GM21786 (cell line): ENCODE results near the gene NHERF2.

Source experiments
- ATAC-seq: cut with Tn5 transposase; IDR thresholded peaks from one replicate; pipeline ENCODE4 v1.9.1; 2021; ENCODE audit not compliant: unreplicated experiment

NHERF2 gene

GRCh38 chr16:2026461-2027023, at the start of gene NHERF2:
Gene NHERF2 (plus strand): TSS chr16:2026902. CDS start chr16:2027006, 104 bp downstream.
- no peak for ATAC-seq

DNA sequence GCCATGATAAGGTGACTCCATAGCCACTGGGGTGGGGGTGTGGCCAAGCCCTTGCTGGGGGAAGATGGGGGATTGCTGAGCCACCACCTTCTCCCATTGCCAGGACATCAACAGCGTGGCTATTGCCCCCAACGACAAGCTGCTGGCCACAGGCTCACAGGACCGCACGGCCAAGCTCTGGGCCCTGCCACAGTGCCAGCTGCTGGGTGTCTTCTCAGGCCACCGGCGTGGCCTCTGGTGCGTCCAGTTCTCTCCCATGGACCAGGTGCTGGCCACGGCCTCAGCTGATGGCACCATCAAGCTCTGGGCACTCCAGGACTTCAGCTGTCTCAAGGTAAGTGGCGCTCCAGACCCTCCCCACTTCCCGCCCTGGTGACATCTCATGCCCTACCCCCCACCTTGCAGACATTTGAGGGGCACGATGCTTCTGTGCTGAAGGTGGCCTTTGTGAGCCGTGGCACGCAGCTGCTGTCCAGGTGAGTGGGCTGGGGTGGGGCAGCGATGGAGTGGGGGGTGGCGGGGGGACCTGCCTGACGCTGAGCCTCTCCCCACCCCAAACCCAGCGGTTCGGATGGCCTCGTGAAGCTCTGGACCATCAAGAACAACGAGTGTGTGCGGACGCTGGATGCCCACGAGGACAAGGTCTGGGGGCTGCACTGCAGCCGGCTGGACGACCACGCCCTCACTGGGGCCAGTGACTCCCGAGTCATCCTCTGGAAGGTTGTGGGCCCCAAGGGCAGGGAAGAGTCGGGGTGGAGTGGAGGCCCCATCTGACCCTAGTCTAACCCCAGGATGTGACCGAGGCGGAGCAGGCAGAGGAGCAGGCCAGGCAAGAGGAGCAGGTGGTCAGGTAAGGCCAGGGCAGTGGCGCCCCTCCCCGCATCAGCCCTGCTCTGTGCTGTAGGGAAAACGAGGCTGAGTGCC, 49.5 kb upstream of the NHERF2 start:
- ATAC-seq, result no peak

- ATAC-seq, result no peak
Observed at GRCh38 chr16:1977875-1978268, 48.8 kb upstream of the NHERF2 start.

DNA sequence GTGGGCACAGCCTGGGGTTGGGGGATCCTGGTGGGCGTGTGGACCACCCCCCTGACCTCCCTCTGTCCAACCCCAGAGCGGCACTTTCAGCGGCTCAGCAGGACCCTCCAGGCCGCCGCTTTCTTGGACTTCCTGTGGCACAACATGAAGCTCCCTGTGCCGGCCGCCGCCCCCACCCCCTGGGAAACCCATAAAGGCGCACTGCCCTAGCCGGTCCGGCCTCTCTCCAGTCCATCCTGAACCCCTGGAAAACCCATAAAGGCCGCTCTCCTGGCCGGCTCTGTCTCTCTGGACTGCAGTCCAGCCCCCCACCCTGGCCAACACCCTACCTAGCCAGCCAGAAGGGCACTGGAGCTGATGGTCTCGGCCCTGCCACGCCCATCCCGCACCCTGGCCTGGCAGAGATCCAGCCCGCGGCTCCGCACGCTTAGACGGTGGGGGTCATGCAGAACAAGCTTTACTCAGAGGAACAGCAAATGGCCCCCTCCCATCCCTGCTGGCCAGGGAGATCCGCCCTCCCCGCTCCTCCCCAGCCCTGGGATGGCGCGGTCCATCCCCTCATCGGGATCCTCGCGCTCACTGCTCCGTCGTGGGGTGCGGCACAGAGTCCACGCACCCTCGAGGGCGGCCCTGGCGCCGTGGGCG, 48.1 kb upstream of the NHERF2 start:
- ATAC-seq, result no peak

DNA sequence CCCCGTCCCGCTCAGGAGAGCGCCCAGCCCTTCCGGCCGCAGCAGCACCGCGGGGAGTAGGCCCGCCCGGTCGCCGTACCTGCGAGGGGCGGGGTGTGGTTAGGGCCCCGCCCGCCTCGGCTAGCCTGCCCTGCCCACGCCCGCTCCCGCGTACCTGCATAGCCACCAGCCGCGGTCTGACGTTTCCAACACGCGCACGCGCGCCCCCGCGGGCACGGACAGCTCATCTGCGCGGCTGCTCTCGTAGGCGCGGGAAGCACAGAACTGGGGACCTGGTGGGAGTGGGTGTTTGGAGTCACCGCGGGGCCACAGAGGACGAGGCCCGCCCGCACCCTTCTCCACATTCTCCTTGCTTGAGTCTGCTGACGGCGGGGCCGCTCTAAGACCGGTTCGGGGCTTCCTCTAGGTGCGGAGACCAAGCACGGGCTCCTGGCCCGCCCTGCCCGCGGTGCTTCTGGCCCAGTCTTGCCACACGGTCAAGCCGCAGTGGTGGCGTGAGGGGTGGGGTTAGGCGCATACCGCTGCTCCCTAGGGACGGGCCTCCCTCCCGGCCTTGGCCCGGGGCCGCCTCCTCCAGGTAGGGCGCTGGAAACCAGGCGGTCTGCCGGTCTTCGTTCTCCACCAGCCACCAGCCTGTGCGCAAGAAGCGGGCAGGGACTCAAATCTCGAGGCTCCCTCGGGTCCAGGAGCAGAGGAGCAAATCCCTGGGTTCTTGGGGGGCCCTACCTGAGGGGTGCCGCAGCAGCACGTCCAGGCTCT, 47.3 kb upstream of the NHERF2 start:
- ATAC-seq, result no peak

GRCh38 chr16:1980030-1980769, 46.5 kb upstream of the NHERF2 start:
- ATAC-seq, result no peak

- no peak for ATAC-seq
Observed at GRCh38 chr16:1980770-1981087, 46.0 kb upstream of the NHERF2 start.

DNA sequence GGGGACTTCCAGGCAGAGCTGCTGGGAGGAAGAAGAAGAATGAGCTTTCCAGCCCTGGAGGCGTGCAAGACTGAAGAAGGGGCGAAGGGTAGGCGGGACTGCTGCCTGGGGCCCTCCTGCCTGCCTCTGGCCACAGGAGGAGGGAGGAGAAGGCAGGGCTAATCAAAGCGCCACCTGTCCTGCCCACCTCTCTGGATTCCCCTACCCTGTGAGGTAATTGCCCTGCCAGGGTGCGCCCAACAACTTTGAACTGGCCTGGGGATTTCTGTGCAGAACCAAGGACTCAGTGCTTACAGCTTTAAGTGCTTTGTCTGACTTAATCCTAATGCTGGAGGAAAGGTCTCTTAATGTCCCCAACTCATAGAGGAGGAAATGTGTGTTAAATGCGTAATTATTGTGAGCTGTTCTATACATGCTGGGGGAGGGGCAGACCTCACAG, 45.3 kb upstream of the NHERF2 start, which contains the start of gene NOXO1:
NOXO1 (minus strand) TSS at position 72 of the 439 bp plus-strand sequence. CDS start 290 bp downstream, outside the sequence.
- no peak for ATAC-seq

- no peak for ATAC-seq
Observed at GRCh38 chr16:1982013-1982433, 44.7 kb upstream of the NHERF2 start.

GRCh38 chr16:1982991-1983543, 43.6 kb upstream of the NHERF2 start:
- no peak for ATAC-seq

GRCh38 chr16:1983544-1984346, 43.0 kb upstream of the NHERF2 start, which contains the start of gene GFER:
Gene GFER (plus strand): TSS chr16:1984193. CDS start chr16:1984219, 26 bp downstream.
- peak; percentile 79 for ATAC-seq

GRCh38 chr16:1984347-1985225, 42.1 kb upstream of the NHERF2 start:
- peak; percentile 3 for ATAC-seq

GRCh38 chr16:1985466-1986150, 41.1 kb upstream of the NHERF2 start:
- no peak for ATAC-seq

GRCh38 chr16:1987198-1987597, 39.5 kb upstream of the NHERF2 start:
- no peak for ATAC-seq

GRCh38 chr16:1989209-1990100, 37.2 kb upstream of the NHERF2 start, which contains the start of gene SYNGR3:
Gene SYNGR3 (plus strand): TSS chr16:1989970. CDS start chr16:1990103, 133 bp downstream.
- no peak for ATAC-seq

- no peak for ATAC-seq
Observed at GRCh38 chr16:1990101-1990350, 36.7 kb upstream of the NHERF2 start.
